ENCODE results near the gene TNPO2. TPM values are rescaled to one million over a fixed set of nuclear protein-coding genes. Genes with fewer than 3 reads are reported as not detected.
"Not testable (repeated sequence)": the region's sequence is repeated elsewhere in the genome, so short reads cannot be mapped to it uniquely, and the experiment has no call there.

The TNPO2 gene
- total and polyA plus RNA-seq, 2 of the 13 experiments (the other 11 are each of a cell fraction or from before 2014, with no cell fraction given): 31.7 to 61.0 TPM

- Histone ChIP-seq H3K4me1 (ENCODE audit: insufficient read depth, low read length) (peaks cover 16% of the 10 kb centered on the region), H3K36me3 (replicated peaks in 1 of 2; ENCODE audit: control insufficient read depth in 1 of 2, insufficient read depth in 2 of 2, low read length in 2 of 2) (peaks cover 32 to 57% of the 10 kb centered on the region in 2 experiments)
- H4K20me1 ChIP-seq (ENCODE audit: insufficient read depth, low read length); H2AFZ ChIP-seq (ENCODE audit: low read length); H3K4me3 ChIP-seq (replicated peaks in 1 of 3; ENCODE audit: insufficient read depth in 1 of 3, low read depth in 2 of 3, low read length in 3 of 3); BruUV-seq (replicated peaks); intact Hi-C loops (cut with micrococcal nuclease; ENCODE audit: unreplicated experiment); H3K9me3 ChIP-seq (ENCODE audit: low read length); H3K27ac ChIP-seq (ENCODE audit: extremely low read length, insufficient read depth, low read length); FAIRE-seq; H3K4me2 ChIP-seq (ENCODE audit: low read depth, low read length); H3K27me3 ChIP-seq (ENCODE audit: control insufficient read depth in 1 of 2, insufficient read depth in 2 of 2, low read length in 2 of 2); CTCF ChIA-PET (ENCODE audit: low intra/inter-chr PET ratio, low total read pairs); ATAC-seq; H3K9ac ChIP-seq (ENCODE audit: insufficient read depth, low read depth, low read length); H3K79me2 ChIP-seq (ENCODE audit: insufficient read depth, low read length); in situ Hi-C loops (cut with HindIII; ENCODE audit: extremely low pct_ligation_motif_present, low pct_unique_long_range_greater_than_20kb): not testable (repeated sequence)
- DNase-seq (ENCODE audit: low spot score): peak; percentile 24
- POLR2A ChIA-PET: interaction anchor here (0.8 to 2.5 kb wide), 4 partner anchors 9 to 45 kb away, joined by 3 to 9 read pairs (median 3); partner anchors contain the start of genes FBXW9, MAN2B1 and WDR83
- 77% methylated on average over 5 of the region's 5 CpGs for WGBS (ENCODE audit: low lambda C conversion rate)
- peak; percentile 55; the same call in 1 of the 2 replicates for TF ChIP-seq CEBPB (IDR thresholded peaks at IDR 0.05; ENCODE audit: borderline replicate concordance, low read depth, low read length)
- peak; percentile 46; the same call in 1 of the 2 replicates for TF ChIP-seq ZNF362 (CRISPR knock-in tag; IDR thresholded peaks at IDR 0.05; ENCODE audit: borderline replicate concordance)
Observed at GRCh38 chr19:12678039-12678438, 45.7 kb downstream of the TNPO2 start.

GRCh38 chr19:12676928-12677327 is 46.8 kb downstream of the TNPO2 start:
- Histone ChIP-seq H3K79me2 (ENCODE audit: insufficient read depth, low read length) (peaks cover 5% of the 10 kb centered on the region), H4K20me1 (ENCODE audit: insufficient read depth, low read length) (peaks cover 2% of the 10 kb centered on the region; the same call in 1 of the 2 replicates), H3K4me3 (replicated peaks in 1 of 3; ENCODE audit: insufficient read depth in 1 of 3, low read depth in 2 of 3, low read length in 3 of 3) (no peak overlapping the region), H3K9me3 (ENCODE audit: low read length) (no peaks in the 10 kb centered on the region), H3K27ac (ENCODE audit: extremely low read length, insufficient read depth, low read length) (no peak overlapping the region), H3K4me1 (ENCODE audit: insufficient read depth, low read length) (peaks cover 16% of the 10 kb centered on the region), H2AFZ (ENCODE audit: low read length) (no peak overlapping the region), H3K27me3 (ENCODE audit: control insufficient read depth in 1 of 2, insufficient read depth in 2 of 2, low read length in 2 of 2) (no peaks in the 10 kb centered on the region; a peak in 1 of 5 replicates), H3K9ac (ENCODE audit: insufficient read depth, low read depth, low read length) (no peak overlapping the region), H3K36me3 (replicated peaks in 1 of 2; ENCODE audit: control insufficient read depth in 1 of 2, insufficient read depth in 2 of 2, low read length in 2 of 2) (peaks cover 36 to 63% of the 10 kb centered on the region in 2 experiments), H3K4me2 (ENCODE audit: low read depth, low read length) (no peak overlapping the region)
- in situ Hi-C loops (cut with HindIII; ENCODE audit: extremely low pct_ligation_motif_present, low pct_unique_long_range_greater_than_20kb): no loop called here
- CTCF ChIA-PET (ENCODE audit: low intra/inter-chr PET ratio, low total read pairs): interaction anchor here (0.8 to 1.1 kb wide), 2 partner anchors 113 to 114 kb away, joined by 3 read pairs; partner anchors contain the start of gene JUNB
- POLR2A ChIA-PET: interaction anchor here (0.9 to 2.5 kb wide), 4 partner anchors 11 to 66 kb away, joined by 3 to 9 read pairs (median 5); partner anchors contain the start of genes FBXW9, GET3, MAN2B1 and WDR83
- WGBS (ENCODE audit: low lambda C conversion rate): over 99% methylated on average over 12 of the region's 12 CpGs
- intact Hi-C loops (cut with micrococcal nuclease; ENCODE audit: unreplicated experiment): no loop called here
- no TSS peak for BruUV-seq (replicated peaks)
- ATAC-seq (no peak), DNase-seq (ENCODE audit: low spot score) (no peak), FAIRE-seq (no peak)
- TF ChIP-seq ZNF382 (CRISPR knock-in tag; IDR thresholded peaks at IDR 0.05; ENCODE audit: borderline replicate concordance): no peak
- TF ChIP-seq ZBTB21 (CRISPR knock-in tag; IDR thresholded peaks at IDR 0.05): no peak
- peak; percentile 50 for TF ChIP-seq AGO2 (optimal IDR thresholded peaks at IDR 0.05; ENCODE audit: low read depth, low read length)
- TF ChIP-seq, protein P1, sequence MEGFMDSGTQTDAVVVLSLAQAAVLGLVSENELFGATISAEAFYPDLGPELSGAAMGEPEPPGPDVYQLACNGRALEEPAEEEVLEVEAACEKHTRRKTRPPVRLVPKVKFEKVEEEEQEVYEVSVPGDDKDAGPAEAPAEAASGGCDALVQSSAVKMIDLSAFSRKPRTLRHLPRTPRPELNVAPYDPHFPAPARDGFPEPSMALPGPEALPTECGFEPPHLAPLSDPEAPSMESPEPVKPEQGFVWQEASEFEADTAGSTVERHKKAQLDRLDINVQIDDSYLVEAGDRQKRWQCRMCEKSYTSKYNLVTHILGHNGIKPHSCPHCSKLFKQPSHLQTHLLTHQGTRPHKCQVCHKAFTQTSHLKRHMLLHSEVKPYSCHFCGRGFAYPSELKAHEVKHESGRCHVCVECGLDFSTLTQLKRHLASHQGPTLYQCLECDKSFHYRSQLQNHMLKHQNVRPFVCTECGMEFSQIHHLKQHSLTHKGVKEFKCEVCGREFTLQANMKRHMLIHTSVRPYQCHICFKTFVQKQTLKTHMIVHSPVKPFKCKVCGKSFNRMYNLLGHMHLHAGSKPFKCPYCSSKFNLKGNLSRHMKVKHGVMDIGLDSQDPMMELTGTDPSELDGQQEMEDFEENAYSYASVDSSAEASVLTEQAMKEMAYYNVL (CRISPR knock-in tag; IDR thresholded peaks at IDR 0.05; ENCODE audit: borderline replicate concordance): no peak
- TF ChIP-seq PHF5A (CRISPR knock-in tag; IDR thresholded peaks at IDR 0.05; ENCODE audit: low read depth, unreplicated experiment): no peak
- TF ChIP-seq PTBP1 (IDR thresholded peaks at IDR 0.05; ENCODE audit: low read depth, low read length, poor library complexity, severe bottlenecking): no peak
